HG02970 (cell line): ENCODE measurements around the gene CEP112.

ENCODE experiments used
- ATAC-seq: cut with Tn5 transposase; IDR thresholded peaks from one replicate; pipeline ENCODE4 v1.9.1; 2021; ENCODE audit warnings: mild to moderate bottlenecking, moderate library complexity, moderate number of reproducible peaks; ENCODE audit not compliant: unreplicated experiment, low FRiP score

The CEP112 gene

DNA sequence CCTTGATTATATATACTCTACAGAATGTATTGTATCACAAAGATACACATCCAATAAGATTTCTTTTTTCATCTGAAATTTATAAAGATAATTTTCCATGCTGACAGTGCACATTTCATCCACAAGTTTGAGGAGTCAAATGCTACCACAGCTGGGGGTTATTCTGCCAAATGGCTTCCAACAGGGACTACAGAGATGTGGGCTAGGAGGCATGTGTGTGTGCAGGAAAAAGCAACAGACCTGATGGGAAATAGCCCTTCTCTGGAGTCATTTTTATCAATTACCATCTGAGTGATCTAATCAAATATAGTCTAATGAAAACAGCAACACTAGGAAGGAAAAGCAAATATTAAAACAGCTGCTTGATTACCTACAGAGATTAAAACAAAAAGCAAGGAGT, 290.5 kb downstream of the CEP112 start:
- no peak for ATAC-seq

DNA sequence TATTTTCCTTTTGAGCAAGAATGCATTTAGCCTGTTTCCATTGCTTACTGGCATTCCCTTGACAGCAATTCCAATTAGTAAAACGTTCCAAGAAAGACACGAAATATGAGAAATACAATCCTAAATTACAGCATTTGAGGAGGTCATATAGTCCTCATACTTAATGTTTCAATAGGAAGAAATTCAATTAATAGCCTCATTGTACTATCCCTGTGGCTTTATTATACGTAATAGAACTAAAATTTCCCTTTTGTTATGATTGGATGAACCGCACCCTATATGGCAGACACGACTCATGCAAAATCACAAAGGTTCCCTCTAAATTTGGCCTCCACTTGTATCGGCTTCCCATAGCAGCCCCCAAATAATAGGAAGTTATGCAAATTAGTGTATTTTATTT, 291.7 kb downstream of the CEP112 start:
- ATAC-seq: no peak

GRCh38 chr17:65898651-65899050, 293.3 kb downstream of the CEP112 start:
- ATAC-seq: no peak

DNA sequence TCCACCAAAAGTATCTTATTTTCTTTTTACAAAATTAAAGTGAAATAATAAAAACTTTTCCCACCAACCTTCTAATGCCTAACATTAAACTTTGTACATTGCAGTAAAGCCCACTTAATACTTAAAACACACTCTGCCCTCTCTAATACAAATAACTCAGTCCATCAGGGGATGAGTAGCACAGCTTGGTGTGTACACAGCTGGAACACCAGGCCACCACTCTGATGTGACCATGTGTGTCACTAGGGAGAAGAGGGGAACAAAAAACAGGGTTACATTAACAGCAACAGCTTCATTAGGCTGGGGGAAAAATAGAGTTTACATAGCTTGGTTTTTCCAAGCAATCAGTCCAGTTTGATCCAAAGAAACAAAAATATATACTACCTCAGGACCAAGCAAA, 295.0 kb downstream of the CEP112 start:
- ATAC-seq: no peak

GRCh38 chr17:65895969-65896368, 296.0 kb downstream of the CEP112 start:
- ATAC-seq: no peak

GRCh38 chr17:65893692-65894279, 298.1 kb downstream of the CEP112 start:
- no peak for ATAC-seq

DNA sequence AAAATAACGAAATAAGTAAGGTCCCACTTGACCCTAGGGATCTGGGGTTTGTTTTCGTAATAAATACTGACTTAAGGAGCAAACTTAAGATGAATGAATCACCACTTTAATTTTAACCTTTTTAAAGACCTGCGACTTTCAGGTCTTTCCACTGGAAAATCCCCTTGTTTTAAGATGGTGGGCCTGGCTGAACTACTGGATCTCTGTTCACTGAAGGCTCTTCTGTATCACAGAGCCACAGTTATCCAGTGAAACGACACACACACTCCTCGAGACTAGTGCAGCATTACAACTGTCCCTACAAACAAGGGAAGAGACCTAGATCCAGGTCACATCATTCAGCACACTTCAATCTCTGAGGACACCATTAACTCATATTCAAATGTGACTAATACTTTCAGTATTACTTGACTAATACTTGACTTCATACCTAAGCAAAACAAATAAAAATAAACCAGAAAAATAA, 299.0 kb downstream of the CEP112 start:
- ATAC-seq: no peak

DNA sequence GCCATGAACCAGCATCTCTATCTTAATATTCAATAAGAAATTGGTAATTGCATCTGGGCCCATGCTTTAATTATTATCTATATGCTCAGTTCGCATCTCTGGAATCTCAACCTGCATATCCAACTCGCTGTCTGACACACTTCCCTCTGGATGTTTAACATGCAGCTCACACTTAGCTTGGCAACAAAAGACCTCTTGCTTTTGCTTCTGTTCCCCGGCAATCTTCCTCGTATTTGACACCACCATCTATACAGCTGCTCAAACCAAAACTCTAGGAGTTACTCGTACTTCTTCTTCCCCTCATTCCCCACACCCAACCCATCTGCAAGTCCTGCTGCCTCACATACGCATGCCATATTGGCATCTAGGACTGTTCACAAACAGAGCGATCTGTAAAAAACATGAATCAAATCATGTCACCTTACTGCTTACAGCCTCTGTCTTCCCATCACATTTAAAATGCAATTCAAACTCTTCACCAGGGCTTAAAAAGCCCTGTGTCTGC, 300.6 kb downstream of the CEP112 start:
- ATAC-seq: no peak

- ATAC-seq: no peak
Measured at GRCh38 chr17:65888649-65889048, 303.3 kb downstream of the CEP112 start.

DNA sequence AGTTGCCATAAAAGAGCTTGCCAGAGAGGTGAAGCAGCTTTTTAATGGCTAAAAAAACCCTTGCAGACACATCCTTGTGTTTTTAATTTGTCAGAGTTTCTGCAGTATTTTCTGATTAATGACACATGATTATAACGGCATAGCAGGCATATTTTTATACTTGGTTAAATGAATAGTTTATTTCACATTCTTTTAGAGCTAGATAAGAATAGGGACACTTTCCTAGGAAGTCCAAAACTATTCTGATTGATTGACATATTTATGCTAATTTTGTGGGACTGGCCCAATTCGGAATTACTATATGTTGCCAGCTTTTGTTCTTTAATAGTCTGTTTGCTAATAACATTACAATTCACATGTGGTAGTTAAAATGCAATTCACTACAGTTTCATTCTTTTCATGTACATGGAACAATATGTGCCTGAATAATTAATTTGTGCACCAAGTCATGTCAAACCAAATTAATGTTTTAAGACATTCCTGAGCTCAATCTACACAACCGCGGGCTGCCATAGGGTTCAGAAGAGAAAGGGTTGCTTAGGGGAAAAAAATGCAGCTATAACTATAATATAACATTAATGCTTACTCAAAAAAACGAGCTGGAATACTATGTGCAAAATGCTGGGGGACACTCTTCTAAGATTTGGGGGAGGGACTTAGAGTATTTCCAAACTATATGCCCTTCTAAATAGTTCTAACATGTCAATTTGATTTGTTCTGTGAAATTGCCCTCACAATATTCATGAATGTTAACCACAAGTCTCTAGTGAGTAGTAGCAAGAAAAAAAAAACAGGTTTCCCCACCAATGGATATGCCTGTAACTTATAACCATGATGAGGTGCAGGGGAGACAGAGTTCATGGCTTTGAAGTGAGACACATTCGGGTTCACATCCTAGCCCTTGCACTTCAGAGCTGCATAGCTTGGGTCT, 305.4 kb downstream of the CEP112 start:
- ATAC-seq: no peak

- no peak for ATAC-seq
Measured at GRCh38 chr17:65885541-65886312, 306.2 kb downstream of the CEP112 start.

DNA sequence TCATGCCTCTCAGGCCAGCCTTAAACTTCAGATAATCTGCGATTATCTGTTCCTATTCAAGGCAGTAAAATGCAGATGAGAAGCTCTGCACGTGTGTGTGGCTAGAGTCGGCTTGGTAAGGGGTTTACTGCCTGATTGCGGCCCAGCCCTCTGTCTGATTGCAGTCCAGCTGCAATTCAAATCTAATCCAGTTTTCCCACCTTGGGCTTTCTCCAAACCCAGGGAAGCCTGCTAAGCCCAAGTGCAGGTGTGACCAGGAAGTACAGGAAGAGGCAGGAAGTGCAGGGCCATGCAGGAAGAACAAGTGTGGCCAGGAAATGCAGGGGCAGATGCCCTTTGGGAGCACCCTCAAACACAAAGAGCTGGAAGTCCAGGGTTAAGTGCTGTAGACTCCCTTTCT, 314.9 kb downstream of the CEP112 start:
- no peak for ATAC-seq

GRCh38 chr17:65868881-65869280, 323.1 kb downstream of the CEP112 start:
- no peak for ATAC-seq

DNA sequence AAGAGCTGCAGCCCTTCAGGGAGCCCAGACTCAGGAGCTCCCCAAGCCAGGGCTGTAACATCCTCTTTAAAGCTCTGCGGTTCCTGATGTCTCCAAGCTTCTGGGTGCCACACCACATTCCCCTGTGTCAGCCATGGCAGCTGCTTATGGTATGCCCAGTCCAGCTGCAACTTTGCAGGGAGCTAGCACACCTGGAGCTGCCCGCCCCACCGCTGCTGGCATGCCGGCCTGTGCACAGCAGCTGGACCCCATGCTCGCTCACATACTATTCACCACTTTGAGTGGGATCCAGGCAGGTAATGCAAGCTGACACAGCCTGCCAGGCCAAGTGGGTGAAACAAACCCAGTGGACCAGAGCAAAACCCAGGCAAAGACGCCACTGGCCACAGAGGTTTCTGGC, 324.9 kb downstream of the CEP112 start:
- no peak for ATAC-seq

DNA sequence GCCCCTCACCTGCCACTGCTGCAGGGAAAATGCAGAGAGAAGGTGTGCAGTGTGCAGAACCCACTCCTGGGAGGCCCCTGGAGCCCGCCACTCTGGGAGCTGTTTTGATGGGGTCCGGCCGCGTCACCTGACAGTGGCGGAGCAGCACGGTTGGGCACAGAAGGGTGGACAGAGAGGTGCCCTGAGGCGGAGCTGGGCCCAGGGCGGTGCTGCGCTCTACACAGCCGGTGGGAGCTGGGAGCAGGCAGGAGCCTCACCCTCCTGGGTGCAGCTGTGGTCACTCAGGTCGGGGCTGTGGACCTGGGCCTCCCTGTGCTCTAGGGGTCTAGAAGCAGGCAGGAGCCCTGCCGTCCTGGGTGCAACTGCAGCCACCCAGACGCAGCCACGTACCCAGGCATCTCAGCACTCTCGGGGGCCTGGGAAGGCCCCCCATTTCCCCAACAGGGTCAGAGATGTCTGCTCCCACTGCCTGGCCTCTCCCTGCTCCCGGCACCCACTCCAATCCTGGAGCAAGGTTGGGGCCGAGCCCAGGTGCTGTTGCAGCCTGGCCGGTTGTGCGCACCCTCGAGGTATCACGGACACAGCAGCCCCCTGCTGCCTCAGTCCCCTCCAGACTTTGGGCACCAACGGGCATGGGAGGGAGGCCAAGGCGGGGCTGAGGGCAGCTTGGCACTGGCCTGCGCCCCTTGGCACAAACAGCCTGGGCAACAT, 326.1 kb downstream of the CEP112 start:
- no peak for ATAC-seq

DNA sequence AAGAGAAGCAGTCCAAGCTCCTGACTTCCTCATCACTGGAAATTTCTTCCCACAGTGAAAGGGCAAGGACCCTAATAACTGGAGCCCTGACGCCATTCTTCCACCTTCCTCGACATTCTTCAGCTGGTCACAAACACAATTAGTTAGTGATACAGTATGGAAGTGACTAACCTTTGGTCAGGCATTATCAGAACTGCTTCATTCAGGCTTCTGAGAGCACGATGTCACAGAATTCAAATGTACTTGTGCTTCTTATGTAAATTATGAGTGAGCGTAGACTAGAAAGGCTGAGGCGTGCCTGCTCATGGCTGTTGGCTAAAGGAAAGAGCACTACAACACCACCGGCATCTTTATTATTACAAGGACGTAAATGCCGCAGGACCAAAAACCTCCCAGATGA, 327.5 kb downstream of the CEP112 start:
- no peak for ATAC-seq

DNA sequence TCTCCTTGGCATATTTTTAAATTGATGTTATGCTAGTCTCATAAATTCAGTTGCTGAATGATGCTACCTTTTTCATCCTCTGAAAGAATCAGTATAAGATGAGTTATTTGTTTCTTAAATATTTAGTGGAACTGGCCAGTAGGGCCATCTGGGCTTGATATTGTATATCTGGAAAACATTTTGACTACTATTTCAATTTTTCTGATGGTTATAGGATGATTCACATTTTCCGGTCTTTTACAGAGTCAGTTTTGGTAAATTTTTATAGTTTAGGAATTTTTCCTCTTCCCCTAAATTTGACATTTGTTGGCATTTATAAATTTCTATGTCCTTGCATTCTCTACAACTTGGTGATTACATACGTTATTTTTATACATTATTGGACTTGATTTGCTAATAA, 334.2 kb downstream of the CEP112 start:
- no peak for ATAC-seq

GRCh38 chr17:65856865-65857264, 335.1 kb downstream of the CEP112 start:
- no peak for ATAC-seq

DNA sequence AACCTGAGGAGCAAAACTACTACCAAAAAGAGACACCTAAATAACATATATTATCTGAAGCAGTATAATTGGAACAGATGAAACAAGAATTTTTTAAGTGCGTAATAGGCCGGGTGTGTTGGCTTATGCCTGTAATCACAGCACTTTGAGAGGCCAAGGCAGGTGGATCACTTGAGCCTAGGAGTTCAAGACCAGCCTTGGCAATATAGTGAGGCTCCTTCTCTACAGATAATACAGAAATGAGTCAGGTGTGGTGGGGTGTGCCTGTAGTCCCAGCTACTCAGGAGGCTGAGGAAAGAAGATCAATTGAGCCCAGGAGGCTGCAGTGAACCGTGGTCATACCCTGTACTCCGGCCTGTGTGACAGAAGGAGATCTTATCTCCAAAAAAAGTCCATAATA, 336.3 kb downstream of the CEP112 start:
- no peak for ATAC-seq

DNA sequence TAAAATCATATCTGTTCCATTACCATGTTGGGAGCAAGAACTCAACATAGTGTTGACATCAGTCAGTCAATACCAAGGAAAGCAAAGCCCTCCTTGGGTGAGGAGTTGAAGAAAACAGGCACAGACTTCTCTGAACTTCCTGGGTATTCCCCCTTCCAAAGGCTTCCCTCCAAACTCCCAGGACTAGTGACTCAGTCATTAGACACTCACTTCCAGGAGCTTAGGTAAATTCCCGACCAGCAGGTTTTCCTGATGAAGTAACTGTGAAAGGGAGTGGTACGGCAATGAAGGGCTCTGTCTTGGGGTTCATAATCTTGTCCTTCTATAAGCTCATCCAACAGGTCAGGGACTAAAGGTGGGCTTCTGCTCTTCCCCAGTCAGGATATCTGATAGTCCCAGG, 336.7 kb downstream of the CEP112 start:
- ATAC-seq: no peak
